ENCODE measurements around the gene YJU2. TPM values are rescaled to one million over a fixed set of nuclear protein-coding genes. Genes with fewer than 3 reads are reported as not detected.

Gene YJU2
- total and polyA plus RNA-seq, 9 donors, result 18.4 to 33.1 (median 21.5) TPM

GRCh38 chr19:4206818-4207484 lies 39.9 kb upstream of the YJU2 start:
- no peaks in the 10 kb centered on the region for H3K4me1 ChIP-seq (ENCODE audit: insufficient read depth)
- H3K27ac ChIP-seq, result no peak overlapping the region
- H3K9me3 ChIP-seq, result no peaks in the 10 kb centered on the region
- no peaks in the 10 kb centered on the region for H3K36me3 ChIP-seq
- TF ChIP-seq EP300 (IDR thresholded peaks at IDR 0.05), result no peak
- TF ChIP-seq POLR2A (IDR thresholded peaks at IDR 0.05), result no peak
- TF ChIP-seq CTCF (IDR thresholded peaks at IDR 0.05), result no peak
- H3K27me3 ChIP-seq, result no peaks in the 10 kb centered on the region
- intact Hi-C loops (cut with DNase I), result loop anchor here in 2 of 4 donors (10.0 kb wide), 2 partner anchors 222 to 542 kb away; partner anchors contain the start of gene EEF2 (in 1 of the 2)
- no peak overlapping the region for H3K4me3 ChIP-seq
- no peak for DNase-seq
- WGBS, 3 donors, result 78 to 85% (median 79%) methylated on average over 10 of the region's 10 CpGs

DNA sequence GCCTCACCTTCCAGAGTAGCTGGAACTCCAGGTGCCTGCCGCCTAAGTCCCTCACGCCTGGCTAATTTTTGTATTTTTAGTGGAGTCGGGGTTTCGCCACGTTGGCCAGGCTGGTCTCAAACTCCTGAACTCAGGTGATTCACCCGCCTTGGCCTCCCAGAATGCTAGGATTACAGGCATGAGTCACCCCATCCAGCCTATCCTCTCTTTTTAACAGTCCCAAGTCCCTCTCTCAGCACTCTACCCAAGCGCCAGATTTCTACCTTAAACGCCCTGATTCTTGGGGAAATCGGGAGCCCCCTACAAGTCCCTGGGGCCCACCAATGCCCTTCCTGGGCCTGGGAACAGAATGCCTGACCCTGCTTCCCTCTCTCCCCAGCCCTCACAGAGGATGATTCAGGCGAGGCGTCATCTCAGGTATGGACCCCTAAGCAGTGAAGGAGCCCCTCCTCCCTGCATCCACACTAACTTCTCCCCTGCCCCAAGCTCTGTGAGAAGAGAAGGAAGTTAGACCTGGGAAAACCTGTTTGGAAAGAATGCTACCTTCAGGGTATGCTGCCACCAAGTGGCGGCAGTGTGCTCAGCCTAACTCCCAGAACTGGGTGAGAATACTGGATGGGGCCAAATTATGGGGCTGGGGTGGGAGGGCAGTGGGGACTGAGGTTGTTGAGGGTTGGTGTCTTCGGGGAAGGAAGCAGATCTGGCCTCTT lies 38.3 kb upstream of the YJU2 start:
- 76 to 79% (median 79%) methylated on average over 13 of the region's 13 CpGs for WGBS, 3 donors
- DNase-seq, result no peak
- intact Hi-C loops (cut with DNase I), result loop anchor here in 2 of 4 donors (10.0 kb wide), 2 partner anchors 224 to 544 kb away; partner anchors contain the start of gene EEF2 (in 1 of the 2)

DNA sequence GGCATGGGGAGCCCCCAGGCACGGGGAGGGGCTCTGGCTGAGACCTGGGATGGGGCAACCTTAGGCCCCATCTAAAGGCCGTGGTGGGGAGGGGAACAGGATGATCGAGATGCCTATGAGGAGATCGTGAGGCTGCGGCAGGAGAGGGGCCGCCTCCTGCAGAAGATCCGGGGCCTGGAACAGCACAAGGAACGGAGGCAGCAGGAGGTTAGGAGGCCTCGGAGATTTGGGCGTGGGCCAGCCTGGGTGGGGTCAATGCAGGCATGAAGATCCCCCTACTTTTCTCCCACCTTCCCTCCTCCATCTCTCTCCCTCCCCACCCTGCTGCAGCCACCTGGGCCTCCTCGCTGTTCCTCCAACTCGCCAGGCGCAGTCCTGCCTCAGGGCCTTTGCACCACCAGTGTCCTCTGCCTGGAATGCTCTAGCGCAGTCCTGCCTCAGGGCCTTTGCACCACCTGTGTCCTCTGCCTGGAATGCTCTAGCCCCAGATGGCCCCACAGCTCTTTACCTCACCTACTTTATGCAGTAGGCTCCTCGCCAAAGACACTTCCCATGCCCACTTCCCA lies 36.6 kb upstream of the YJU2 start:
- H3K36me3 ChIP-seq, result no peaks in the 10 kb centered on the region
- H3K27me3 ChIP-seq, result no peaks in the 10 kb centered on the region
- no peak overlapping the region for H3K4me3 ChIP-seq
- no peak for TF ChIP-seq POLR2A (IDR thresholded peaks at IDR 0.05)
- no peak for TF ChIP-seq CTCF (IDR thresholded peaks at IDR 0.05)
- no peak for TF ChIP-seq EP300 (IDR thresholded peaks at IDR 0.05)
- no peak overlapping the region for H3K27ac ChIP-seq
- DNase-seq, result no peak
- H3K9me3 ChIP-seq, result no peaks in the 10 kb centered on the region
- intact Hi-C loops (cut with DNase I), result no loop called here
- no peaks in the 10 kb centered on the region for H3K4me1 ChIP-seq (ENCODE audit: insufficient read depth)
- 75 to 81% (median 78%) methylated on average over 15 of the region's 15 CpGs for WGBS, 3 donors

More for the DNA sequence above, 38.3 kb upstream of the YJU2 start:
- no peak overlapping the region for H3K27ac ChIP-seq
- no peaks in the 10 kb centered on the region for H3K27me3 ChIP-seq
- no peak overlapping the region for H3K4me3 ChIP-seq
- TF ChIP-seq EP300 (IDR thresholded peaks at IDR 0.05), result no peak
- no peak for TF ChIP-seq POLR2A (IDR thresholded peaks at IDR 0.05)
- TF ChIP-seq CTCF (IDR thresholded peaks at IDR 0.05), result no peak
- no peaks in the 10 kb centered on the region for H3K36me3 ChIP-seq
- H3K4me1 ChIP-seq (ENCODE audit: insufficient read depth), result no peaks in the 10 kb centered on the region
- no peaks in the 10 kb centered on the region for H3K9me3 ChIP-seq

DNA sequence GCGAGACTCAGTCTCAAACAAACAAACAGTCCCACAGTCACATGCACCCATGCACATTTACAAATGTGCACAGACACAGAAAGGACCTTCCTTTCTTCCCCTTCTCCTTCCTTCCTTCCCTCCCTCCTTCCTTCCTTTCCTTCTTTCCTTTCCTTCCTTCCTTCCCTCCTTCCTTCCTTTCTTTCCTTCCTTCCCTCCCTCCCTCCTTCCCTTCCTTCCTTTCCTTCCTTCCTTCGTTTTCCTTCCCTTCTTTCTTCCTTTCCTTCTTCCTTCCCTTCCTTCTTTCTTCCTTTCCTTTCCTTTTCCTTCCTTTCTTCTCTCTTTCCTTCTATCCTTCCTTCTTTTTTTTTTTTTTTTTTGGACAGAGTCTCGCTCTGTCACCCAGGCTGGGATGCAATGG lies 33.8 kb upstream of the YJU2 start:
- 78 to 83% (median 81%) methylated on average over 3 of the region's 3 CpGs for WGBS, 3 donors
- no peak overlapping the region for H3K4me3 ChIP-seq
- no peaks in the 10 kb centered on the region for H3K27me3 ChIP-seq
- H3K4me1 ChIP-seq (ENCODE audit: insufficient read depth), result no peaks in the 10 kb centered on the region
- H3K9me3 ChIP-seq, result no peaks in the 10 kb centered on the region
- no peak for DNase-seq
- H3K36me3 ChIP-seq, result no peaks in the 10 kb centered on the region
- TF ChIP-seq EP300 (IDR thresholded peaks at IDR 0.05) (no peak), POLR2A (IDR thresholded peaks at IDR 0.05) (no peak), CTCF (IDR thresholded peaks at IDR 0.05) (no peak)
- no peak overlapping the region for H3K27ac ChIP-seq
- intact Hi-C loops (cut with DNase I), result no loop called here
